Stimulated activated CD4-positive, alpha-beta T cell treated with anti-CD3 and anti-CD28 coated beads, Interleukin-2, amount 100 ng/mL, for 24 hours (primary cell): Measurements from ENCODE around the gene STX3.
A peak's percentile ranks its signal among the peaks of the same experiment; 100 is the strongest.

Source experiments
- DNase-seq, 2 donors: peaks; one replicate each; pipeline ENCODE4 v3.0.0-alpha.2; 2020

The STX3 gene

DNA sequence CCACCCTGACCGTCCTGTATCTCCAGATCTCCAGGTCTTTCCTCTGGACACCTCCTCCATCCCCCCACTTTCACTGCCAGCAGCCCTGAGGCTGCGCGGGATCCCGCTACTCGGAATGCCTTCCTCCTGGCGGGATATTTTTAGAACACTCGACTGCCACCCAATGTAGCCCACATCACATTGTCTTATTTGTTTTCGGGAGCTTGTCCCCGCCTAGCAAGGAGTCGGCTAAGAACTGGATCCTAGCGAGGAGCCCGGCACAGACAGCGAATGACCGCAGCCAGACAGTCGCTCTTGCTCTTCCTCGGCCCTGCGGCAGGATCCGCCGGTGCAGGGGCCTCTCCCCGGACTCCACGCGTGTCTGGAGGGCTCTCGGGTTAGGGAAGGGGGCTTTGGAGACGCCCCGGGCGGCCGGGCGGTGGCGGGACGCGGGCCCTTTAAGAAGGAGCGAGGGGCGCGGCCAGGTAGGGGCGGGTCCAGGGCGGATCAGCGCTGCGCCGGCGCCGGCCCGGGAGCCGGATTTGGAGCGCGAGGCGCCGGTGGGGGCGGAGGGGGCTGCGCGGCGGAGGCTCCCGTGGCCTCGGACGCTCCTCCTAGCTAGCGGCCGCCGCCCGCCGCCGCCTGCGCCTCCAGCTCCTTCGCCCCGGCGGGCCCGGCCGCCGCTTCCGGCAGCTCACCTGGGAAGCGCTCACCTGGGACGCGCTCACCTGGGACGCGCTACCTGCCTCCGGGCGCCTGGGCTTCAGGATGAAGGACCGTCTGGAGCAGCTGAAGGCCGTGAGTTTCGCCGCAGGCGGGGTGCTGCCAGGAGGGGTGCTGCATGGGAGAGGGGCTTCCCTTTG, at the start of gene STX3:
Gene STX3, plus strand, starts transcription at position 518 of the 842 bp plus-strand sequence. Its CDS starts 230 bp downstream, at position 748.
- DNase-seq, result peak; percentile 76 to 77

DNA sequence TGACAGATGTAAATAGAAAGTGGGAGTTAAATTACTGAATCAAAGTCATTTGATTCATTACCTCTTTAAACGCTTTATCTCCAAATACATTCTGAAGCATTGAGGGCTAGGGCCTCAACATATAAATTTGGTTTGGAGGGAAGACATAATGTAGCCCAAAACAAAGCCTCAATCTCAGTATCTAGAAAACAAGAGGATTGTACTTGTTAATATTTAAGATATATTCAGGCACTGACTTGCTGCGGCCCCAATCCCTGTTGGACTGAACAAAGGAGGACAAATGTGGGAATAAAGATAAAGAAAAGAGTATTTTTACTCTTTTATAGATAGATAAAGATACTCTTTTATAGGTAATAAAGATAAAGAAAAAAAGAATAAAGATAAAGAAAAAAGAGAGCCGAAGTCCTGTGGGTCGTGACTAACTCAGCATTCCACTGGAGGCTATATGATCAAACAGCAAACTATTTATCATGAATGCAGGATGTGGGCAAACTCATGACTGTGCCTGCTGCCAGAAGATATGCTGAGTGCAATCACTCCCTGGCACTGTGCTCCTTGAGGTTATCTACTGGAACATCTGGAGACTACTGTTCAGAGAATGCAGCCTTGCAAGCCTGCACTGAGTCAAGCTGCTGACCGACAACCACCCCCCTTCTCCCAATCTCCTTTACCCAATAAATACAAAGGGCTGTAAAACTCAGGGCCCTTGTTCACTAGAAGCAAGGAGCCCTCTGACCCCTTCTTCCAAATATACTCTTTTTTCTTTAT, 48.5 kb upstream of the STX3 start:
- DNase-seq, result no peak

DNA sequence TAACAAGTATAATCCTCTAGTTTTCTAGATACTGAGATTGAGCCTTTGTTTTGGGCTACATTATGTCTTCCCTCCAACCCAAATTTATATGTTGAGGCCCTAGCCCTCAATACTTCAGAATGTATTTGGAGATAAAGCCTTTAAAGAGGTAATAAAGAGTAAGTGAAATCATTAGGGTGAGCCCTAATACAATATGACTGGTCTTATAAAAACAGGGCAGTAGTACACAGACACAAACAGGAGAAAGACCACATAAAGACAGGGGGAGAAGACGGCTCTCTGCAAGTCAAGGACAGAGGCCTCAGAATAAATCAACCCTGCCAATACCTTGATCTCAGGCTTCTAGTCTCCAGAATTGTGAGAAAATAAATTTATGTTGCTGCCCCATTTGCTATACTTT, 47.8 kb upstream of the STX3 start:
- DNase-seq, result no peak

DNA sequence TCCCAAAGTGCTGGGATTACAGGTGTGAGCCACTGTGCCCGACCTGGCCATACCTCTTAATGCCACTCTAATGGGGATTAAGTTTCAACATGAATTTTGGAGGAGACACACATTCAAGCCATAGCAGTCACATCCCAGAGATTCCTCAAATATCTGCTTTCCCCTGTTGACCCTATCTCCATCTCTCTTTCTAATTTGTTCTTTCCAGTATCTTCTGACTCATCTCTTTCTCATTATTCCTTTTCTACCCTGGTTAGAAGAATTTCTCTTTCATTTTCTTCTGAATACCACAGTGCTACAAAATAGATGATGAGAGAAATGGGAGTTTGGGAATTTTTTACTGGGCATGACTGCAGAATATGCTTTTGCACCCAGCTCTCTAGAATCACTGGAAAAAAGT, 46.6 kb upstream of the STX3 start:
- DNase-seq, result no peak

DNA sequence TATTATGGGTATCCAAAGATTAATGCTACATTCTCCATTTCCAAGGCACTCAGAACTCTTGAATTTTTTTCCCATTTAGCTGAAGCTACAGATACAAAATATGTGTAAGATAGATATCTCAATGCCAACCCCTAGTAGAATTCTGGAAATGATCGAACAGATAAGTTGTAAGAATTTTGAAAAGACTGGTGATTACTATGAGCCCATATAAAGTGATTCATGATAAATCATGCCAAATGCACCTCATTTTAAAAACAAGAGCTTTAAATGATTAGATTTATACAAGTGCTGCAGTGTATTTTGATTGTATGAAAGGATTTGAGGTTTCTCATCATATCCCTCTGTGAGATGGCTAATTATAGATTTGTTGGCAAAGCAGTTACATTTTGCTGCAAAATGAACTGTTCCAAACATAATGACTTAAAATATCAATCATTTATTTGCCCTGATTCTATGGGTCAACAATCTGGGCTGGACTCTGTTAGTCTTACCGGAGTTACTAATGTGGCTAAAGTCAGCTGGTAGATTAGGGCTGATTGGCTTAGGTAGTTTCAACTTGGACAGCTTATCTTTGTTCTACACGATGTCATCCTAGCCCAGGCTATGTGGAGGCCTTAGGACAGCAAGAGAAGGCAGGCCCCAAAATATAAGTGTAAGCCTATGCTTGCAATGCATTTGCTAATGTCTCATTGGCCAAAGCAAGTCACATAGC, 44.9 kb upstream of the STX3 start:
- DNase-seq, result no peak

DNA sequence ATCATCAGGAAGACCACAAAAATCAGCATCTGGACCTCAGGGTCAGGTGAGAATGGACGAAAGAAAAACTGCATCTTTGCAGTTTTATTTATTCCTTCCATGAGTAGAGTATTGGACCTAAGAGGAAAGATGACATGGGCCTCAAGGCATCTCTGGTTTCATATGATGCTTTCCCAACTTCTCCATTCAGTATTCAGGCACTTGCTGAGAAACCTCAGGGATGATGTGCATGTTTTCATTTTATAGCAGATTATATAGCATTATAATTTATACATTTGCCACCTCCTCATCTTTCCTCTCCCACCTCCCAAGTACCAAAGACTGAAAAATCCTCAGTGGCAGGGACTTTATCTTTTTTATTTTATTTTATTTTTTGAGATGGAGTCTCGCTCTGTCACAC, 41.4 kb upstream of the STX3 start, which contains the start of gene OR10V1:
Gene OR10V1, minus strand, starts transcription at position 101 of the 400 bp plus-strand sequence. Its CDS starts 0 bp downstream, at position 101.
- DNase-seq, result no peak

DNA sequence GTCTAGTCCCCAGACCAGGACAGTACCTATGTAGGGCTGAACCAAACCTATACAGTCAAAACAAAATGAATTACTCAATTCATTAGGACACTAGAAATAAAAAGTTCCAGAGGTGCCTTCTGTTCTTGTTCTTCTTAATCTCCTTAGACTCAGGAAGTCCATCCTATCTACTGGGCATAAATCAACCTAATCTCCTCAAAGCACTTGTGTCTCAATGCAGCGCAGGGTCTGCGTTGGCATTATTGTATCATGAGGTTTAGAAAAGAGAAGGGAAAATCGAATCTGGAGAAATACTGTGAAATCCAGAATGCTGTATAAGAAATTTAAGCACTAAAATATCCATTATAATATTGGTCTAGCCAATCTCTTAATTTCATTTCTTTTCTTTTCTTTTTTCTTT, 39.1 kb upstream of the STX3 start:
- no peak for DNase-seq

DNA sequence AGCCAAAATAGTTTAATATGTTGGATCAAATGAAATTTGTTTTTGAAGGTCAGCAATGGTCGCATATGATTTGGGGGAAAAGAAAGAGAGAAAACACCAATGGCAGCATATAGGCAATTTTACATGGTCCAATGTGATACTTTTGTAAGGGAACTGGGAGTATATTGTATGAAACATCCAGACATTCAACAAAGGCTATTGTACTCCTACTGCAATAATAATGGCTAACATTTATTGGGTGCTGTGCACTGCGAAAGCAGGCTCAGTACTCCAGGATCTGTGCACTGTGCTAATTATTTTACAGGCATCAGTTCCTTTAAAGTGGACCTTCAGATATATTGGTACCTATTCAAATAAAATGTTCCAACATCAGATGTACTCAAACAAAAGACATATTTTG, 35.6 kb upstream of the STX3 start:
- DNase-seq, result no peak

DNA sequence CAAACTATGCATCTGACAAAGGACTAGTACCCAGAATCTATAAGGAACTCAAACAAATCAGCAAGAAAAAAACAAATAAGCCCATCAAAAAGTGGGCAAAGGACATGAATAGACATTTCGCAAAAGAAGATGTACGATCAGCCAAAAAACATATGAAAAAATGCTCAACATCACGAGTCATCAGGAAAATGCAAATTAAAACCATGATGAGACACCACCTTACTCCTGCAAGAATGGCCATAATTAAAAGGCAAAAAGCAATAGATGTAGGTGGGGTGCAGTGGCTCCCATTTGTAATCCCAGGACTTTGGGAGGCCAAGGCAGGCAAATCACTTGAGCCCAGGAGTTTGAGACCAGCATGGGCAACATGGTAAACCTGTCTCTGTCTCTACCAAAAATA, 31.1 kb upstream of the STX3 start:
- DNase-seq, result no peak

DNA sequence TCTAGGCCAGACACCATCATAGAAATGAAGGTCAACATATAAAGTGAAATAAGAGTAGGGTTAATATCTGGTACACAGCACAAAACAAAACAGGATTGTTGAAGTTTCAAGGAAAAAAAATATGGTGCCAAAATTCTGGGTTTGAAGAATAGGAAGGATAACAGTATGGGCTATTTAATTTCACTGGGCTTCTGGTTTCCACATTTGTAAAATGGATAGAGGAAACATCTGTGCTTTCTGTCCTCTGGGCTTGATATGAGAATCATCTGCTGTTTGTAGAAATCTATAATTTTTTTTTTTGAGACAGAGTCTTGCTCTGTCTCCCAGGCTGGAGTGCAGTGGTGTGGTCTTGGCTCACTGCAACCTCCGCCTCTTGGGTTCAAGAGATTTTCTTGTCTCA, 27.8 kb upstream of the STX3 start:
- no peak for DNase-seq

DNA sequence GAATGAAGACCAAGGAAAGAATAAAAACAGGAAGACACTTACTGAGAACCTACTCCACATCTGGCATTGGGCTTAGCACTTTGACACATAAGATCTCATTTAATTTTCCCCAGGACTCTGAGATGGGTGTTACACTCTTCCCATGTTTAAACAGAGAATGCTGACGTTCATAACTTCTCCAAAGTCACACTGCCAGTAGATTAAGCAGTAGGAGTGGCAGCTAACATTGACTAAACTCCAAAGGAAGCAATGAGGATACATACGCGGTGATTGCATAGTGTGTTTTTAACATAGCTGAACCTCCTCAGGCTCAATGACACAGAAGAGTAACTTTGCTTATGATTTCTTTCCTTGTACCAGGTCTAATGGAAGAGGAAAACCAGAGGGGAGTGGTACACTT, 27.0 kb upstream of the STX3 start:
- DNase-seq, result no peak

DNA sequence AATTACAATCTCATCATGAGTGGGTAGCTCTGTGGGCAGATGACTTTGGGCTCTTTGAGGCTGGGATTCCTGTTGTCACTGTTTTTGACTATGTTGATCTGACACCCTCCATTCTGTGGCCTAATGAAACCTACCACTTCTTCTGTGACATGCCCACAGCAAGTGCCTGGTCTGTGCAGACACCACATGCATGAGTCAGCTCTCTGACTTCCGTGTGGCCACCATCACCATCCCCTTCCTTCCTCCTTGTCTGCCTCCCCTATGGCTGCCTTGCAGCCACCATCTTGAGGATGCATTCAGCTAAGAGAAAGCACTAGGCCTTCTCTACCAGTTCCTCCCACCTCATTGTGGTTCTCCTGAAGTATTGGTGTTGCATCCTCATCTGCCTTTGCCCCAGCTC, 26.3 kb upstream of the STX3 start:
- no peak for DNase-seq

DNA sequence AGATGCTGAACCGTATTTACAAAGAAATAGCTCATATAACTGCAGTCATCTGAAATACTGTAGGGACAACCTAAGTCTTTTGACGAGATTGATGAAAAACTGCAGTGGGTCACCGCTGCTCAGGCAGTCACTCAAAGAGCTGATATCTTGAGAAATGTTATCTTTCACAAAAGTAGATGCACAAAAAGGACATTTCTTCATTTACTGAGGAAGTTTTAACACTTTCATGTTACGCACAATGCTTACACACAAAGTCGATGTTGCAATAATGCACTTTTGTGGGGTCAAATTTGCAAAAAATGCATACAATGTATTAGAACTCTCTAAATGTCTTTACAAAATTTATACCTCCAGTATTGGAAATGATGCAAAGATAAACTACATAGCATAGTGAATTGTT, 25.3 kb upstream of the STX3 start:
- no peak for DNase-seq

DNA sequence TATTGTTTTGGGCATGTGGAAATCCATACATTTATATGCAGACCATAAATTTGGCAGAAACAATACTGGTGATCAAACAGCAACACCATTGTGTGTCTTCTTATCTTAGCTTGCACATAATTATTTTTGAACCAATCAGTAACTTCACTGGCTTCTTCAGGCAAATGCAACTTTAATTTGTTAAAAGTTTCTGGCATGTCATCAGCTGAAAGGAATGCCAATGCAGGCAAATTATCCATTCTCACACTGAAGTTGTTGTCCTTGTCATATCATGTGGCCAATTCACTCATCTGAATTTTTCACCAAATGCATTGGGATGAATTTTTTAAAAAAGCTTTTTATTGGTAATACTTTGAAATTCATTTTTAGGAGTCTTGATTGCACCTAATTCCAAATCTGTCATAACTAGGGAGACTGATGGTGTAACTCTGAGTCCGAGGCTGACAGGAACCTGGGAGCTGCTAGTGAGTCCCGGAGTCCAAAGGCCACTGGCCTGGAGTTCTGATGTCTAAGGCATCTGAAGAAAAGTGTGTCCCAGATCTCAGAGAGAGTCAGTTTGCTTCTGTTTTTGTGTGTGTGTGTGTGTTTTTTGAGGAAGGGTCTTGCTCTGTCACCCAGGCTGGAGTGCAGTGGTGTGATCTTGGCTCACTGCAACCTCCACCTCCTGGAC, 24.1 kb upstream of the STX3 start:
- DNase-seq, result no peak

DNA sequence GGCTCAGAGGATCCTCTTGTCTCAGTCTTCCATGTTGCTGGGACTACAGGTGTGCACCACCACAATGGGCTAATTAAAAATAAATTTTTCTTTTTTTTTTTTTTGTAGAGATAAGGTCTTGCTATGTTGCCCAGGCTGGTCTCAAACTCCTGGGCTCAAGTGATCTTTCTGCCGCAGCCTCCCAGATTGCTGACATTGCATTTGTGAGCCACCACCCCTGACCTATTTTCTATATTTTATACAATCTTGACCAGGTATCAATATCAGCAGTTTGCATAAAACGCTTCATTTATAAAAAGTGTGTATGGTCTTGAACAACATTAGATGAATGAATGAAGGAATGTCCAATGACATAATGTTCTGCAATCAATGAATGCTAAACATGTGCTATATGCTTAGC, 9.1 kb upstream of the STX3 start:
- DNase-seq, result no peak

DNA sequence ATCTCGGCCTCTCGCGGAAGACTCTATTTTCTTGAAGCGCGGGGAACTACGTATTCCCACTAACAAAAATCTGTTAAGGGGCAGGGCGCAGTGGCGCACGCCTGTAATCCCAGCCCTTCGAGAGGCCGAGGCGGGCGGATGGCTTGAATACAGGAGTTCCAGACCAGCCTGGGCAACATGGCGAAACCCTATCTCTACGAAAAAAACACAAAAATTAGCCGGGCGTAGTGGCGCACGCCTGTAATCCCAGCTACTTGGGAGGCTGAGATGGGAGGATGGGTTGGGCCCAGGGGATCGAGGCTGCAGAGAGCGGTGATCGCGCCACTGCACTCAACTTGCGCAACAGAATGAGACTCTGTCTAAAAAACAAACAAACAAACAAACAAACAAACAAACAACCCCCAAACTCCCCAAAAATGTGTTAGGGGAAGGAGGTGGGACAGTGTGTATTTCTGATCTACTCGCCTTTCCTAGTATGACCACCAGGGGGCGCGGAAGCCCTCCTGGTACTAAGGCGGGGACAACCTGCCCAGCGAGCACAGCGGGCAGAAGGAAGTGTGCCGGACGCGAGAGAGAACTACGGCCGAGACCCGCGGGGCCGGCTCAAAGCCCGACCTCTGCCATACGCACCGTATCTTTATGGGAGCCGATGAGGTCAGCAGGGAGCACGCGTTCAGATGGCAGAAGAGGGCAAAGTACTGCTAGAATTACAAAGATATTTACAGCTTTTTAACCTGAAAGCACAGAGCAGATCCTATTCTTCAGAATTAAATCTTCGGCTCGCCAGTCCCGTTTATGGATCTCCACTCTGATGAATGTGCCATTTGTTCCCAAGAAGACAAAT, 1.3 kb upstream of the STX3 start:
- peak; percentile 88 for DNase-seq

DNA sequence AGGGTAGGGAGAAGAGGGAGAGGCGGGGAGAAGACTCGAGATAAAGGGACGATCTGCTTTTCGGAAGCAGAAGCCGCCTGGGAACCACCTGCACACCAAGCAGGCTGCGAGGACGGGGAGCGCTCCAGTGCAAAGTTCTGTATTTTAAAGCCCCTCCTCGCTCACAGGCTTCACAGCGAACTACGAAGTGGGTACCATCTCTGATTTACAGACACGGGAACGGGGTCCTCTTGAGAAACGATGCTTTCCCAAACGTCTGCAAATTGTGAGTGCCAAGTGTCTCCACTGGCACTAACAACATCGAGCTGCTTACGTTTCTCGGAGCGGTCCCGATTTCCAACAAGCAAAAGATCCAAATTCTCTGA, 700 bp upstream of the STX3 start:
- DNase-seq, result peak; percentile 30 to 32

DNA sequence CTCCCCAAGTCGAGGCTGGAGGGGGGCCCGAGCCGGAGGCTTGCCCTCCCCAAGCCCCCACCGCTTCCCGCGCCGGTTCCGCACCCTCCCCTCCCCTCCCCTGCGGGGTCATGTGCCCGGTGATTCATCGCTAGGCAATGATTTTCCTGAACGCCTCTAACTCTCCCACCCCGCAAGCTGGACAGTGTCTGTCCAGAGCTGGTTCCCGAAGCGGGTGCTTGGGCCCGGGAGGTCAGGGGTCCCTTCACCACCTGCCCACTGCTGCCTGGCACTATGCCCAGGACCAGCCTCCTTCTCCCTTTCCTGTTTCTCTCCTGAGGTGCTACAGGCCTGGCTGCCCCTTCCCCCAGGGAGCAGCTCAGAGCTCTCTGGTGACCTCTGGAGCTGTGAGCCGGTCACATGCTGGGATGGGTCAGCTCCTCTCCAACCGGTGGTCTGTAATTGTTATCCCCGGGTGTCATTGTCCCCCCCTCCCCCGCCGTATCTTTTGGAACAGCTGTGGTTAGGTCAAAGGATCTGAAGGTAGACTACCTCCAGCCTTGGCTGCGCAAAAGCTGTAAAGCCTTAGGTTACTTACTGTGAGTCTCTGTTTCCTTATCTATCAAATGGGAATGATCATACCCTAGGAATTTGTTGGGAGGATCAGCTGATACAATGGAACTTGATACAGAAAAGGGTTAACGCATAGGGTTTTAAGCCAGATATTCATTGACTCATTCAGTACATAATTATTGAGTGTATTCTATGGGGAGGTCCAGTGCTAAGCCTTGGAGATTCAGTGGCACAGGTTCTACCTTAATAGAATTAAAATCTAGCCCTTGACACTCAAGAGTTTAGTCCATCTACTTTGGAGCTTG, 753 bp downstream of the STX3 start:
- DNase-seq, result peak; percentile 33 to 43

DNA sequence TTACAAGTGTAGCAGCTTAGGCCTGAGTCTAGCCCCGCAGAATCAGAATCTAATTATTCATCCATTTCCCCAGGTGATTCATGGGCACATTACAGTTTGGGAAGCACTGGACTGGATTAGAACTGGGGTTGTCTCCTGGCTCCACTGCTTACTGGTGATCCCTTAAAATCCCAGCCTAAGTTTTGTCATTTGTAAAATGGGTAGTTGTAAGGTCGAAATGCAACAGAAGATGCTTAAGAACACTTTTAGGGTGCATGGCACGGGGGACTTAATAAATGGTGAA, 1.3 kb downstream of the STX3 start:
- no peak for DNase-seq

DNA sequence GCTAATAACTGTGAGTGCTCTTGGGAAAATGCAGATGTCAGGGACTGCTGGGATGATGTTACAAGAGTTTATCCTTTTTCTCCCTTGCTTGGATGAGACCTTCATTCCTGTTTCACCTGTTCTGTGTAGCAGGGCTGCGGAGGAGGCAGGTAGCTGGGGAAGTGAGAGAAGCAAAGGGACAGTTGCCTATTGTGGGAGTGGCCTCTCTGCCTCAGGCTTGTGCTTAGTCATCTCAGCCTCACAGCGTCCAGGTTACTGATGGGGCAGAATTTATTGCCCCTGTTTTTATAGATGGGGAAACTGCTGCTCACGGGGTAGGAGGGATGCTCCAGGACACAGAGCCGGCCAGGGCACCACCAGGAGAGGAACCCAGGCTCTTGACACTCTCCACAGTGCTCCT, 1.7 kb downstream of the STX3 start:
- no peak for DNase-seq

DNA sequence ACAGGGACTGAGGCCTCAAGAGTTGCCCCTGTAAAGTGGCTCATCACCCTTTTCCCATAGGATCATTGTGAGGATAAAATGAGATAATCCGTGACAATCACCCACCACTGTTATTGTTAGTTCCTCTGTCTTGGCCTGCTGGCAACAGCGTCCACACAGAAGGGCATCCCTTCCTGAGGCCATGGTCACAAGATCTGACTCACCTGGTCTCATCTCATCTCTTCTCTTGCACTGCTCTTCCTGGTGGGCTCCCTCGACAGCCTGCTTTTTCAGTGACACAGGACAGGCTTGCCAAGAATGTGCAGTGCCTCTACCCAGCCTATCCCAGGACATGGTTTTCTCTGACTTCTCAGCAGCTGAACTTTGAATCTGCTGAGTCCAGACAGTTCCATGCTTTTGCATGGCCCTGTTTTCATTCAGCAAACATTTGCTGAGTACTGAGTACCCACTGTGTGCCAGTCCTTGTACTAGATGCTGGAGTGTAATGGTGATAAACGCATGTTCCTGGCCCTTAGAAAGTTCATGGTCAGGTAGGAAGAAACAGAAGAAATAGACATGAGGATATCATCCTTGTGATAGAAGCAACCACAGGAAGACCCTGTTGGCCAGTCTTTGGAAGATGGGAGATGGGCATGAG, 3.3 kb downstream of the STX3 start:
- no peak for DNase-seq
